ENCODE results near the gene PAX9. TPM values are rescaled to one million over a fixed set of nuclear protein-coding genes. Genes with fewer than 3 reads are reported as not detected.

The PAX9 gene
- total RNA-seq, 4 donors from 2014 or later, result not detected

DNA sequence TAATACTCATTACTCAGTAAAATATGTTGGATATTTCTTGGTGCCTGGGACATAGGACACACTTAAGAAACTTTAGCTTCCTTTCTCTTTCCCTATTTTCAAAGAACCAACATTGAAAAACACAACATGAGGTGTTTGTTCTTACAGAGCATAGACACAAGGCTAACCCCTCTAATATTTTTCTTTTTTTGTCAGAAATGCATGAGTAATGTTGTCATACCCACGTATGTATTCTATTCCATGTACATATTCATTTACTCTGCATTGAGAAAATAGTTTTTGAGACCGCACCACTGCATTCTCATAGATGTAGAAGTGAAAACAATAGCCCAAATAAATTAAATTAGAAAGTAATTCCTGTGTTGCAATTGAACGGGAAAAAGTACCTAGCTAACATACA, 13.0 kb downstream of the PAX9 start:
- intact Hi-C loops (cut with DNase I; ENCODE audit: low total_unique reads) (no loop called here), in situ Hi-C loops (cut with MboI; ENCODE audit: low sequenced_read_pairs in 4 of 4) (loop anchor here in 3 of 4 donors (25.0 kb wide), 3 partner anchors 263 to 938 kb away; partner anchors contain the start of genes FOXA1 (in 1 of the 3) and TTC6 (in 1 of the 3))

GRCh38 chr14:36675581-36675980, 13.9 kb downstream of the PAX9 start:
- intact Hi-C loops (cut with DNase I; ENCODE audit: low total_unique reads), result no loop called here
- ATAC-seq (no peak), DNase-seq (no peak)
- H3K4me3 ChIP-seq, result no peak overlapping the region
- H3K27ac ChIP-seq, result no peak overlapping the region
- no peaks in the 10 kb centered on the region for H3K4me1 ChIP-seq
- H3K36me3 ChIP-seq, result no peaks in the 10 kb centered on the region
- TF ChIP-seq POLR2A (IDR thresholded peaks at IDR 0.05) (no peak), CTCF (IDR thresholded peaks at IDR 0.05 in 4 of 5, conservative IDR thresholded peaks at IDR 0.05 in 1 of 5) (no peak)
- peaks cover 22 to 42% (median 39%) of the 10 kb centered on the region in 3 donors for H3K27me3 ChIP-seq
- in situ Hi-C loops (cut with MboI; ENCODE audit: low sequenced_read_pairs in 4 of 4), result no loop called here
- H3K9me3 ChIP-seq, result no peaks in the 10 kb centered on the region

More for the DNA sequence above, 13.0 kb downstream of the PAX9 start:
- Histone ChIP-seq H3K4me1 (no peaks in the 10 kb centered on the region), H3K27me3 (peaks cover 26 to 48% (median 48%) of the 10 kb centered on the region in 3 donors), H3K36me3 (no peaks in the 10 kb centered on the region), H3K27ac (no peak overlapping the region), H3K9me3 (no peaks in the 10 kb centered on the region), H3K4me3 (no peak overlapping the region)
- DNase-seq (no peak), ATAC-seq (no peak)
- TF ChIP-seq POLR2A (IDR thresholded peaks at IDR 0.05), result no peak
- TF ChIP-seq CTCF (IDR thresholded peaks at IDR 0.05 in 4 of 5, conservative IDR thresholded peaks at IDR 0.05 in 1 of 5), result no peak

- intact Hi-C loops (cut with DNase I; ENCODE audit: low total_unique reads), result no loop called here
- no peak for TF ChIP-seq POLR2A (IDR thresholded peaks at IDR 0.05)
- no peak for TF ChIP-seq CTCF (IDR thresholded peaks at IDR 0.05 in 4 of 5, conservative IDR thresholded peaks at IDR 0.05 in 1 of 5)
- in situ Hi-C loops (cut with MboI; ENCODE audit: low sequenced_read_pairs in 4 of 4), result no loop called here
- Histone ChIP-seq H3K36me3 (no peaks in the 10 kb centered on the region), H3K4me3 (no peak overlapping the region), H3K4me1 (no peaks in the 10 kb centered on the region), H3K27ac (no peak overlapping the region), H3K27me3 (peaks cover 18 to 42% (median 35%) of the 10 kb centered on the region in 3 donors), H3K9me3 (no peaks in the 10 kb centered on the region)
- no peak for ATAC-seq
- DNase-seq, result no peak
Observed at GRCh38 chr14:36676236-36676635, 14.6 kb downstream of the PAX9 start.

- Histone ChIP-seq H3K27me3 (no peaks in the 10 kb centered on the region), H3K27ac (no peak overlapping the region), H3K36me3 (no peaks in the 10 kb centered on the region), H3K4me1 (no peaks in the 10 kb centered on the region), H3K4me3 (no peak overlapping the region), H3K9me3 (no peaks in the 10 kb centered on the region)
- in situ Hi-C loops (cut with MboI; ENCODE audit: low sequenced_read_pairs in 4 of 4), result no loop called here
- DNase-seq, result no peak
- no peak for TF ChIP-seq POLR2A (IDR thresholded peaks at IDR 0.05)
- no peak for TF ChIP-seq CTCF (IDR thresholded peaks at IDR 0.05 in 4 of 5, conservative IDR thresholded peaks at IDR 0.05 in 1 of 5)
- intact Hi-C loops (cut with DNase I; ENCODE audit: low total_unique reads), result no loop called here
- ATAC-seq, result no peak
Observed at GRCh38 chr14:36682338-36682737, 20.7 kb downstream of the PAX9 start.

Data from gastrocnemius medialis (tissue), 4 donors.